Keratinocyte (primary cell): ENCODE data around the gene SCRT2. TPM values are rescaled to one million over a fixed set of nuclear protein-coding genes. Genes with fewer than 3 reads are reported as not detected.

Experiments used
- DNase-seq: peaks from one replicate; pipeline ENCODE4 v3.0.0-alpha.2; 2011; ENCODE audit warnings: low read depth, missing footprints, low spot score
- FAIRE-seq: peaks from 2 replicates; lab custom pipeline; 2011; peaks lifted over from hg19 to GRCh38; lab: Jason Lieb, UNC
- H2AFZ ChIP-seq: 2 replicates; pipeline ENCODE4 v1.6.0; 2012; ENCODE audit warnings: low read length, control low read depth, inconsistent platforms; ENCODE audit not compliant: control insufficient read depth
- H3K27ac ChIP-seq: 2 replicates; pipeline ENCODE4 v1.5.1; 2011; ENCODE audit warnings: low read length; ENCODE audit not compliant: control insufficient read depth, insufficient read depth
- H3K27me3 ChIP-seq: 3 replicates; pipeline ENCODE4 v1.6.0; 2011; ENCODE audit warnings: low read length; ENCODE audit not compliant: control insufficient read depth, insufficient read depth; ENCODE audit errors: extremely low read depth
- H3K36me3 ChIP-seq, 2 experiments: 2 replicates in 1 of 2; 3 replicates in 1 of 2; pipeline ENCODE4 v1.5.1; 2011; ENCODE audit warnings: low read length in 2 of 2, mild to moderate bottlenecking in 1 of 2; ENCODE audit not compliant: control insufficient read depth in 2 of 2, insufficient read depth in 2 of 2; ENCODE audit errors: extremely low read depth in 1 of 2
- H3K4me1 ChIP-seq: 3 replicates; pipeline ENCODE4 v1.5.1; 2011; ENCODE audit warnings: low read length; ENCODE audit not compliant: control insufficient read depth, insufficient read depth; ENCODE audit errors: extremely low read depth
- H3K4me2 ChIP-seq: 3 replicates; pipeline ENCODE4 v1.6.0; 2011; ENCODE audit warnings: low read depth, low read length; ENCODE audit not compliant: control insufficient read depth, insufficient read depth; ENCODE audit errors: extremely low read depth
- H3K4me3 ChIP-seq, 3 experiments: fragments of 200-600 bp in 1 of 3; sonication (generic) in 1 of 3; 2 replicates in 2 of 3; 3 replicates in 1 of 3; pipeline ENCODE4 v1.5.1; 2011 to 2016; ENCODE audit warnings: low read length in 3 of 3, mild to moderate bottlenecking in 3 of 3, control low read depth in 2 of 3, inconsistent platforms in 1 of 3, low read depth in 1 of 3, mixed read lengths in 1 of 3, mixed run types in 1 of 3, moderate library complexity in 1 of 3; ENCODE audit not compliant: control insufficient read depth in 2 of 3, insufficient read depth in 2 of 3; ENCODE audit errors: extremely low read depth in 1 of 3
- H3K79me2 ChIP-seq: 2 replicates; pipeline ENCODE4 v1.6.0; 2012; ENCODE audit warnings: low read length; ENCODE audit not compliant: control insufficient read depth, insufficient read depth
- H3K9ac ChIP-seq: 3 replicates; pipeline ENCODE4 v1.6.0; 2011; ENCODE audit warnings: low read length; ENCODE audit not compliant: control insufficient read depth, insufficient read depth; ENCODE audit errors: extremely low read depth
- H3K9me1 ChIP-seq: 3 replicates; pipeline ENCODE4 v1.6.0; 2011; ENCODE audit warnings: low read length; ENCODE audit not compliant: control insufficient read depth, insufficient read depth; ENCODE audit errors: extremely low read depth
- H3K9me3 ChIP-seq: 2 replicates; pipeline ENCODE4 v1.5.1; 2012; ENCODE audit warnings: low read depth, low read length; ENCODE audit not compliant: control insufficient read depth
- H4K20me1 ChIP-seq: 3 replicates; pipeline ENCODE4 v1.6.0; 2011; ENCODE audit warnings: low read length; ENCODE audit not compliant: control insufficient read depth, insufficient read depth; ENCODE audit errors: extremely low read depth
- EZH2 ChIP-seq: IDR thresholded peaks from one replicate; pipeline ENCODE4 v1.6.1; 2012; ENCODE audit warnings: inconsistent platforms, mild to moderate bottlenecking, low read length, moderate library complexity
- dilution Hi-C: fragments of 300-500 bp; cut with MboI; formaldehyde crosslinking; loops from one replicate; pipeline ENCODE4 v1.7.0; 2020; ENCODE audit warnings: low sequenced_read_pairs; ENCODE audit not compliant: extremely low pct_ligation_motif_present
- polyA plus RNA-seq, 5 experiments: library from polyadenylated mRNA; depleted of rRNA in 3 of 5; stranded (reverse) in 3 of 5; stranded (forward) in 1 of 5; unstranded in 1 of 5; fragments of >200 nt; gene quantifications; 1 replicate in 1 of 5; 2 replicates in 3 of 5; 3 replicates in 1 of 5; pipeline versions ENCODE4 v1.2.1 to v1.2.3, GENCODE V29; 2011 to 2012; ENCODE audit warnings: missing spikeins in 2 of 5, low read depth in 1 of 5, low replicate concordance in 1 of 5
- TF ChIP-seq, protein P1 (sequence below), 3 experiments: IDR thresholded peaks in 1 of 3; conservative IDR thresholded peaks in 1 of 3; optimal IDR thresholded peaks in 1 of 3; 2 replicates in 2 of 3; 3 replicates in 1 of 3; pipeline versions ENCODE3 to v1.5.1; 2011; ENCODE audit warnings: low read length in 3 of 3, mild to moderate bottlenecking in 3 of 3, moderate library complexity in 2 of 3, control low read depth in 1 of 3, inconsistent platforms in 1 of 3; ENCODE audit not compliant: insufficient read depth in 2 of 3; ENCODE audit errors: extremely low read depth in 1 of 3

The SCRT2 gene
- polyA plus RNA-seq, 1 donor (not counting 4 experiments of a cell fraction or from before 2014, with no cell fraction given), result not detected

DNA sequence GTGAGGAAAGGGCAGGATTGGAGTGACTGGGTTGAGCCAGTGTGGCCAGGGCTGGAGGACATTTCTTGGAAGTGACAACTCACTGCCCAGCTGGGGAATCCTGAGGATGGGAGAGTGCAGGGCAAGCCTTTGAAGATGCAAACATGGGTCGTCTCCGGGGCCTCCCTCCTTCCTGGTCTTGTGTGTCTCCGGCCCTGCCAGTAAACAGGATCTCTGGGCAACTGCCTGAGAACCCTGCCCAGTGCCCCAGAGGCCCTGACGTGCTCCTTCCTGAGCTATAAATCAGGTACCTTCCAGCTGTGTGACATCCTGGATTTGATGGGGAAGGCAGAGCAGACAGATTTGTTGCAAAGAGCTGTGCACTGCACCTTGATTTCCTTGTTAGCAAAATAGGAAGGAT, 52.6 kb downstream of the SCRT2 start:
- no peaks in the 10 kb centered on the region for H3K4me1 ChIP-seq
- H3K36me3 ChIP-seq, result no peaks in the 10 kb centered on the region
- H3K27ac ChIP-seq, result no peak overlapping the region
- H4K20me1 ChIP-seq, result no peaks in the 10 kb centered on the region
- H2AFZ ChIP-seq, result no peak overlapping the region
- H3K9ac ChIP-seq, result no peak overlapping the region
- H3K79me2 ChIP-seq, result no peaks in the 10 kb centered on the region
- no peak for DNase-seq
- H3K9me3 ChIP-seq, result no peaks in the 10 kb centered on the region
- no peak overlapping the region for H3K4me2 ChIP-seq
- no peak for TF ChIP-seq EZH2
- no peak for FAIRE-seq
- dilution Hi-C loops, result no loop called here
- H3K9me1 ChIP-seq, result no peaks in the 10 kb centered on the region
- H3K4me3 ChIP-seq, result no peak overlapping the region
- H3K27me3 ChIP-seq, result peaks cover 19% of the 10 kb centered on the region

DNA sequence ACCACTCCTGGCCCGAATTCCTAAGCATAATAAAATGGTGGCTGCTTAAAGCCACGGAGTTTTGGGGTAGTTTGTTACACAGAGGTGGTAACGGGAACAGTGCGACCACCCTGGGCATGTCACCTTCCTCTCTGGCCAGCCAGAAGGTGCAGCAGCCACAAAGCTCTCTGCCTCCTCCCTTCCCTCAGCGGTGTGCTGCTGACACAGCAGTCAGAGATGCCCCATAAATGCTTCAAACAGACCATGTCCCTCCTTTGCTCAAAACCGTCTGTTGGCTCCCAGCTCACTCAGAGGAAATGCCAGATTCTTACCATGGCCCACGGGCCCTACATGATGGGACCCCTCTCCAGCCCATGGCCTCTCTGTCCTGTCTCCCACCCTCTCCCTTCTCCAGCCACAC, 53.4 kb downstream of the SCRT2 start:
- H2AFZ ChIP-seq, result no peak overlapping the region
- no peak overlapping the region for H3K4me3 ChIP-seq
- no peak for FAIRE-seq
- H3K27me3 ChIP-seq, result peaks cover 19% of the 10 kb centered on the region
- H3K27ac ChIP-seq, result no peak overlapping the region
- no peak overlapping the region for H3K9ac ChIP-seq
- no peaks in the 10 kb centered on the region for H3K9me1 ChIP-seq
- H3K9me3 ChIP-seq, result no peaks in the 10 kb centered on the region
- TF ChIP-seq, protein P1, sequence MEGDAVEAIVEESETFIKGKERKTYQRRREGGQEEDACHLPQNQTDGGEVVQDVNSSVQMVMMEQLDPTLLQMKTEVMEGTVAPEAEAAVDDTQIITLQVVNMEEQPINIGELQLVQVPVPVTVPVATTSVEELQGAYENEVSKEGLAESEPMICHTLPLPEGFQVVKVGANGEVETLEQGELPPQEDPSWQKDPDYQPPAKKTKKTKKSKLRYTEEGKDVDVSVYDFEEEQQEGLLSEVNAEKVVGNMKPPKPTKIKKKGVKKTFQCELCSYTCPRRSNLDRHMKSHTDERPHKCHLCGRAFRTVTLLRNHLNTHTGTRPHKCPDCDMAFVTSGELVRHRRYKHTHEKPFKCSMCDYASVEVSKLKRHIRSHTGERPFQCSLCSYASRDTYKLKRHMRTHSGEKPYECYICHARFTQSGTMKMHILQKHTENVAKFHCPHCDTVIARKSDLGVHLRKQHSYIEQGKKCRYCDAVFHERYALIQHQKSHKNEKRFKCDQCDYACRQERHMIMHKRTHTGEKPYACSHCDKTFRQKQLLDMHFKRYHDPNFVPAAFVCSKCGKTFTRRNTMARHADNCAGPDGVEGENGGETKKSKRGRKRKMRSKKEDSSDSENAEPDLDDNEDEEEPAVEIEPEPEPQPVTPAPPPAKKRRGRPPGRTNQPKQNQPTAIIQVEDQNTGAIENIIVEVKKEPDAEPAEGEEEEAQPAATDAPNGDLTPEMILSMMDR (optimal IDR thresholded peaks at IDR 0.05 in 1 of 3, IDR thresholded peaks at IDR 0.05 in 1 of 3, conservative IDR thresholded peaks at IDR 0.05 in 1 of 3; ENCODE audit: extremely low read depth in 1 of 3, insufficient read depth in 2 of 3, low read length in 3 of 3), result no peak
- no peak for DNase-seq
- H3K36me3 ChIP-seq, result no peaks in the 10 kb centered on the region
- no peaks in the 10 kb centered on the region for H4K20me1 ChIP-seq
- H3K79me2 ChIP-seq, result no peaks in the 10 kb centered on the region
- H3K4me2 ChIP-seq, result no peak overlapping the region
- dilution Hi-C loops, result no loop called here
- no peaks in the 10 kb centered on the region for H3K4me1 ChIP-seq

DNA sequence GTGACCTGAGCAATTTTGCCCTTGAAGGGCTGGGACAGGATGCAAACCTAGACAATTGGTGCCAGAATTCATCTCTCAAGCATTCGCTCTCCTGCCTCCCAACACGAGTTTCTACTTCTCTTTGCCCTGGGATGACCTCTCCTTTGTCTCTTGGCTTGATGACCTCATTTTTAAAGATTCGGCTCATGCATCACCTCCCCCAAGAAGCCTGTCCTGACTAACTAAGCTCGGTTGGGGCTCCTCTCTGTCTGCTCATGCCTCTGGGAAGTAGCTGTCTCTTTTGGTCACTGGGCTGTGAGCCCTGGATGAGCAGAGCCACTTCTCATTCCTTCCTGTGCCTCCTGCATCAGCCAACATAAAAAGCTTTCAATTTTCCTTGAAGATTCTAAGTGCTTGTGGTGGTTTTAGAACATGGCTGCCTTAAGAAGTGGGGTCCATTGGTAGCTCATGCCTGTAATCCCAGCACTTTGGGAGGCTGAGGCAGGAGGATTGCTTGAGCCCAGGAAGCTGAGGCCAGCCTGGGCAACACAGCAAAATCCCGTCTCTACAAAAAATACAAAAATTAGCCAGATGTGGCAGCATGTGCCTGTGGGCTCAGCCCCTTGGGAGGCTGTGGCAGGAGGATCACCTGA, 54.4 kb downstream of the SCRT2 start:
- Histone ChIP-seq H3K4me3 (no peak overlapping the region), H3K36me3 (no peaks in the 10 kb centered on the region), H3K4me2 (no peak overlapping the region), H3K79me2 (no peaks in the 10 kb centered on the region), H4K20me1 (no peaks in the 10 kb centered on the region), H3K9me3 (no peaks in the 10 kb centered on the region), H3K9ac (no peak overlapping the region), H3K27ac (no peak overlapping the region), H3K4me1 (no peaks in the 10 kb centered on the region), H2AFZ (no peak overlapping the region), H3K27me3 (peaks cover 19% of the 10 kb centered on the region), H3K9me1 (no peaks in the 10 kb centered on the region)
- dilution Hi-C loops, result no loop called here
- FAIRE-seq, result no peak
- TF ChIP-seq, protein P1 (optimal IDR thresholded peaks at IDR 0.05 in 1 of 3, IDR thresholded peaks at IDR 0.05 in 1 of 3, conservative IDR thresholded peaks at IDR 0.05 in 1 of 3; ENCODE audit: extremely low read depth in 1 of 3, insufficient read depth in 2 of 3, low read length in 3 of 3), result no peak
- no peak for TF ChIP-seq EZH2
- no peak for DNase-seq
